ENCODE data around the gene TNFAIP8.

TNFAIP8 gene

GRCh38 chr5:119353686-119354366, 2.0 kb upstream of the TNFAIP8 start:
- no peak overlapping the region for H3K4me3 ChIP-seq (ENCODE audit: control insufficient read depth, low read depth, low read length)
- no peak for DNase-seq (ENCODE audit: low read depth)
- TF ChIP-seq, protein P1, sequence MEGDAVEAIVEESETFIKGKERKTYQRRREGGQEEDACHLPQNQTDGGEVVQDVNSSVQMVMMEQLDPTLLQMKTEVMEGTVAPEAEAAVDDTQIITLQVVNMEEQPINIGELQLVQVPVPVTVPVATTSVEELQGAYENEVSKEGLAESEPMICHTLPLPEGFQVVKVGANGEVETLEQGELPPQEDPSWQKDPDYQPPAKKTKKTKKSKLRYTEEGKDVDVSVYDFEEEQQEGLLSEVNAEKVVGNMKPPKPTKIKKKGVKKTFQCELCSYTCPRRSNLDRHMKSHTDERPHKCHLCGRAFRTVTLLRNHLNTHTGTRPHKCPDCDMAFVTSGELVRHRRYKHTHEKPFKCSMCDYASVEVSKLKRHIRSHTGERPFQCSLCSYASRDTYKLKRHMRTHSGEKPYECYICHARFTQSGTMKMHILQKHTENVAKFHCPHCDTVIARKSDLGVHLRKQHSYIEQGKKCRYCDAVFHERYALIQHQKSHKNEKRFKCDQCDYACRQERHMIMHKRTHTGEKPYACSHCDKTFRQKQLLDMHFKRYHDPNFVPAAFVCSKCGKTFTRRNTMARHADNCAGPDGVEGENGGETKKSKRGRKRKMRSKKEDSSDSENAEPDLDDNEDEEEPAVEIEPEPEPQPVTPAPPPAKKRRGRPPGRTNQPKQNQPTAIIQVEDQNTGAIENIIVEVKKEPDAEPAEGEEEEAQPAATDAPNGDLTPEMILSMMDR (conservative IDR thresholded peaks at IDR 0.05; ENCODE audit: control insufficient read depth, insufficient read depth, low read depth, low read length): no peak

DNA sequence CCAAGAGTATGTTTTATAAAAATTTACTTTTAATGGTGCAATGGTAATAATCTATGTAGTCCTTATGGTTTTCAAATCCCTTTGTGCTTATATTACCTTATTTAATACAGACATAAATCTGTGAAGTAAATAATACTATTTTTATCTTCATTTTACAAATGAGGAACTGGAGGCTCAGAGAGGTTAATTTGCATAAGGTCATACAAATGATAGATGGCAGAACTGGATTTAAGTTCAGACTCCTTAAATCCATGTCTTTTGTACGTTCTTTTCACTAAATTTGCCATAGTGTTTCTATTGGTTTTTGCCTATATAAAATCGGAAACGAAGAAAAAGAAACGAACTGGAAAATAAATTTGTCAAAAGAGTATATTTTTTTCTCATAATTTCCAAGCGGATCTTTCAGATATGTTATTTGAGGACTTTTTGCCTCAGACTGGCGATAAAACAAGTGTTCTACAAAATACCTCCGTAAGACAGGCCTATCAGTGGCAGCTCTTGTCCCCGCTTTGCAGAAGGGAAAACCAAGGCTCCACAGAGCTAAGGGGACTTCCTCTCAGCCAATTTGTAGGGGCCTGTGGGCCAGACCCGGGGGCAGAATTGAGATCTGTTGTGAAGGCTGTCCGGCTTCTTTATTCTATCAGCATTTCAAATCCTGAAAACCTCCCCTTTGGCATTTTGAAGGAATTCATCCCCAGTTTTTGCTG, 1.1 kb upstream of the TNFAIP8 start:
- DNase-seq (ENCODE audit: low read depth): no peak
- H3K4me3 ChIP-seq (ENCODE audit: control insufficient read depth, low read depth, low read length): no peak overlapping the region
- TF ChIP-seq, protein P1 (conservative IDR thresholded peaks at IDR 0.05; ENCODE audit: control insufficient read depth, insufficient read depth, low read depth, low read length): no peak

DNA sequence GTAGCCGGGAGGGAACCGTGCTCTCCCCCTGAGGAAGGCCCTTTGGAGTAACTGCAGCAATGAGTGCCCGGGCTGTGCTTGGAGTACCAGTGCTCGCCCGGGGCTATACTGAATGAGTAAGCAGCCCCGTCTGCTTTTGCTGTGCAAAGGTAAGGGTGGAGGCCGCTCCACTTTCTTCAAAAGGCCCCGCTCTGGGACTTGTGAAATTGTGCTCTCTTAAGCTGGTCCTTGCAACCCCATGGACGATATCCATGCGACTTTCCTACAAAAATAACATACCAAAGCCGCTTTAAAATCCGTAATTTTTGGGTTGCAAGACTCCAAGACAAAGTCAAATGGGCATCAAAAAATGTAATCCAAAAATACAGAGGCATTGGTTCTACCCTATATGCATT, 578 bp upstream of the TNFAIP8 start:
- H3K4me3 ChIP-seq (ENCODE audit: control insufficient read depth, low read depth, low read length): peak overlapping the region; percentile 66
- TF ChIP-seq, protein P1 (conservative IDR thresholded peaks at IDR 0.05; ENCODE audit: control insufficient read depth, insufficient read depth, low read depth, low read length): no peak
- no peak for DNase-seq (ENCODE audit: low read depth)

DNA sequence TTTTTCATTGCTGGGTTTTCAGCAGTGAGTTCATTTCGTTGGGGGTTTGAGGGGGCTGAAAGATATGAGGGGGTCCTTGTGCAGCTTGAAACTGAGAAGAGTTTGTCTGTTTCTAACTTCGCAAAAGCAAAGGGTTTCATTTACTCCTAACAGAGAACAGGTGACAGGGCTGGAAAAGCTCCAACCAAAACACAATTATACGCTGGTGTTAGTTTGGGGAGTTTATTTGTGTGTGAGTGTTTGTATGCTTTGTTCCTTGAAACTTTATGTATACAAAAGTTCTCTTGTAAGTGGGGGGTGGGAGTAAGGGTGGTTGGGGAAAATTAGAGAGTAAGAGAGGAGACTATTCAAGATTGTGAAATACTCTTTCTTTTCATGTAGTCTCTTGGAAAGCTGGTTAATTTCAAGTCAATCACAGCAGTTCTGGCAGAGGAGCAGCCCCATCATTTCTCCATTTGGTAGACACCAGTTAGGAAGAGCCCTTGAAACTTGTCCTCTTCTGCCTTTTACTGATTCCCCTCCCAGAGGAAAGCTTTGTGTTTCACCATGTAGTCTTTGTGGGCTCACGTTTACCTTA, 881 bp downstream of the TNFAIP8 start:
- TF ChIP-seq, protein P1 (conservative IDR thresholded peaks at IDR 0.05; ENCODE audit: control insufficient read depth, insufficient read depth, low read depth, low read length): no peak
- peak overlapping the region; percentile 66 for H3K4me3 ChIP-seq (ENCODE audit: control insufficient read depth, low read depth, low read length)
- peak; percentile 43 for DNase-seq (ENCODE audit: low read depth)

DNA sequence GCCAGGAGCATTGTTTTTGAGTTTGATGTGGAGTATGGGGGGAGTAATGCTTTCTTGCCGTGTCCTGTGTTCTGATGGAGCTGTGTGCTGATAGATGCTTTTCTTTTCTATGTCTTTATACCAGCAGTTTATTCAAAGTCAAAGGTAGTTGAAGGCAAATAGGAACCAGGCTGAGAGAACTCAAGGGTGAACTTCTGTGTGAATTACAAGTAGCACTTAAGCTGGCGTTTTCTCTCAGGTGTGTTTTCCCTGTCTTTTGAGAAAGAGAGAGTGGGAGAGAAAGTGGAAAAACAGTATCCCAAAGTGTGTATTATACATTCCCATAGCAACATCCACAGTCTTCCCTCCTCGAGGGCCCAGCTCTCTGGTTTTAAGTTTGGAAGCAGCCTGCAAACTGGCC, 1.5 kb downstream of the TNFAIP8 start:
- DNase-seq (ENCODE audit: low read depth): no peak
- TF ChIP-seq, protein P1 (conservative IDR thresholded peaks at IDR 0.05; ENCODE audit: control insufficient read depth, insufficient read depth, low read depth, low read length): no peak
- peak overlapping the region; percentile 66 for H3K4me3 ChIP-seq (ENCODE audit: control insufficient read depth, low read depth, low read length)

- no peak for DNase-seq (ENCODE audit: low read depth)
- TF ChIP-seq, protein P1 (conservative IDR thresholded peaks at IDR 0.05; ENCODE audit: control insufficient read depth, insufficient read depth, low read depth, low read length): no peak
- H3K4me3 ChIP-seq (ENCODE audit: control insufficient read depth, low read depth, low read length): no peak overlapping the region
These were observed 2.1 kb downstream of the TNFAIP8 start for GRCh38 chr5:119357808-119358529.
